ENCODE results near the gene ARL6IP4.

The ARL6IP4 gene

GRCh38 chr12:122949816-122950675, 30.4 kb upstream of the ARL6IP4 start:
- TF ChIP-seq TAF1 (IDR thresholded peaks at IDR 0.05; ENCODE audit: low read depth) (no peak), FOXM1 (IDR thresholded peaks at IDR 0.05; ENCODE audit: borderline replicate concordance, low read depth) (no peak), CEBPB (IDR thresholded peaks at IDR 0.05) (no peak), TEAD4 (IDR thresholded peaks at IDR 0.05) (no peak), ZBTB7A (IDR thresholded peaks at IDR 0.05; ENCODE audit: low read depth) (no peak), EGR1 (IDR thresholded peaks at IDR 0.05) (no peak), REST (IDR thresholded peaks at IDR 0.05; ENCODE audit: low read depth) (no peak), NFIC (IDR thresholded peaks at IDR 0.05) (no peak), EP300 (IDR thresholded peaks at IDR 0.05; ENCODE audit: borderline replicate concordance) (no peak), MAX (IDR thresholded peaks at IDR 0.05) (no peak), YY1 (IDR thresholded peaks at IDR 0.05; ENCODE audit: low read depth) (no peak), RAD21 (IDR thresholded peaks at IDR 0.05; ENCODE audit: low read depth) (no peak)
- TF ChIP-seq, protein P1, sequence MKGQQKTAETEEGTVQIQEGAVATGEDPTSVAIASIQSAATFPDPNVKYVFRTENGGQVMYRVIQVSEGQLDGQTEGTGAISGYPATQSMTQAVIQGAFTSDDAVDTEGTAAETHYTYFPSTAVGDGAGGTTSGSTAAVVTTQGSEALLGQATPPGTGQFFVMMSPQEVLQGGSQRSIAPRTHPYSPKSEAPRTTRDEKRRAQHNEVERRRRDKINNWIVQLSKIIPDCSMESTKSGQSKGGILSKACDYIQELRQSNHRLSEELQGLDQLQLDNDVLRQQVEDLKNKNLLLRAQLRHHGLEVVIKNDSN (IDR thresholded peaks at IDR 0.05), result no peak

- TF ChIP-seq MAX (IDR thresholded peaks at IDR 0.05), result peak; percentile 42; the same call in 1 of the 2 replicates
- no peak for TF ChIP-seq REST (IDR thresholded peaks at IDR 0.05; ENCODE audit: low read depth)
These were observed 29.1 kb upstream of the ARL6IP4 start for GRCh38 chr12:122951406-122951805.

DNA sequence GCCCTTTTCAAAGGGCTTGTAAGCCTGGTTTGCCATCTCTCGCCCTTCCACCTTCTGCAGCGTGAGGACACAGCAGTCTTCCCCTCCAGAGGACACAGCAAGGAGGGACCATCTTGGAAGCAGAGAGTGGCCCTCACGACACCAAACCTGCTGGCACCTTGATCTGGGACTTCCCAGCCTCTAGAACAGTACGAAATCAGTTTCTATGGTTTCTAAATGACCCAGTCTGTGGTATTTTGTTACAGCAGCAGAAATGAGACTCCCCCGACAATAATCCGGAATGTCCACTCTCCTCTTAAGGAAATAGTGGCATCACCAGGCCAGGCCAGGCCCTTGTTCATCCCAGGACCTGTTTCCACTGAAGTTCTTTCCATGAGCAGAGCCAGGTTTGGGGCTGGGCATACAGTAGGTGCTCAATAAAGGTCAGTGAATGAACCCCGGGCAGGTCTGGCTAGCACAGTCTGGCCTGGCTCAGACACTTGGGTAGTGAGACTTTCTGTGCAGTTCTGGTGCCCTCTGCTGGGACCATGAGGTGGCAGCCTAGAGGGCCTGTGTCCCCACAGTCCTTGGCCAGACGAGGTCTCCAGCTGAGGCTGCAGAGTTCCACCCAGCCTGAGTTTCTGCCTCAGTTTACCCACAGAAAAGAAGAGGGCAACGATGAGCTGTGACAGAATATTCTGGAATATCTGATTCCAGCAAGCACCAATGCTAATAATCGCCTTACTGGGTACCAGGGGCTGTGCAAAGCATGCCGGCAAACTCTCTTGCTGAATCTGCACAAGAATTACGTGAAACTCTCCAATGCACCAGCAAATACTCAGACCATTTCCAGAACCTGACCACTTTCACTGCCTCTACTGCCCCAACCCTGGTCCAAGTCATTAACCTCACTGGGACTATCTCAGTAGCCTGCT, 28.2 kb upstream of the ARL6IP4 start:
- TF ChIP-seq, protein P1 (IDR thresholded peaks at IDR 0.05), result no peak
- TF ChIP-seq RAD21 (IDR thresholded peaks at IDR 0.05; ENCODE audit: low read depth) (peak; percentile 97), NFIC (IDR thresholded peaks at IDR 0.05) (no peak), FOXM1 (IDR thresholded peaks at IDR 0.05; ENCODE audit: borderline replicate concordance, low read depth) (no peak)

- TF ChIP-seq NFIC (IDR thresholded peaks at IDR 0.05) (no peak), RAD21 (IDR thresholded peaks at IDR 0.05; ENCODE audit: low read depth) (no peak), MAX (IDR thresholded peaks at IDR 0.05) (no peak), EGR1 (IDR thresholded peaks at IDR 0.05) (no peak), REST (IDR thresholded peaks at IDR 0.05; ENCODE audit: low read depth) (no peak), TEAD4 (IDR thresholded peaks at IDR 0.05) (no peak), ZBTB7A (IDR thresholded peaks at IDR 0.05; ENCODE audit: low read depth) (no peak), TCF12 (IDR thresholded peaks at IDR 0.05; ENCODE audit: low read depth) (no peak), CEBPB (IDR thresholded peaks at IDR 0.05) (no peak)
- TF ChIP-seq, protein P1 (IDR thresholded peaks at IDR 0.05), result no peak
These were observed 25.3 kb upstream of the ARL6IP4 start for GRCh38 chr12:122955156-122955555.
